Measurements from ENCODE around the gene IGFBP1.
"Not testable (repeated sequence)": the region's sequence is repeated elsewhere in the genome, so short reads cannot be mapped to it uniquely, and the experiment has no call there.

IGFBP1 gene

DNA sequence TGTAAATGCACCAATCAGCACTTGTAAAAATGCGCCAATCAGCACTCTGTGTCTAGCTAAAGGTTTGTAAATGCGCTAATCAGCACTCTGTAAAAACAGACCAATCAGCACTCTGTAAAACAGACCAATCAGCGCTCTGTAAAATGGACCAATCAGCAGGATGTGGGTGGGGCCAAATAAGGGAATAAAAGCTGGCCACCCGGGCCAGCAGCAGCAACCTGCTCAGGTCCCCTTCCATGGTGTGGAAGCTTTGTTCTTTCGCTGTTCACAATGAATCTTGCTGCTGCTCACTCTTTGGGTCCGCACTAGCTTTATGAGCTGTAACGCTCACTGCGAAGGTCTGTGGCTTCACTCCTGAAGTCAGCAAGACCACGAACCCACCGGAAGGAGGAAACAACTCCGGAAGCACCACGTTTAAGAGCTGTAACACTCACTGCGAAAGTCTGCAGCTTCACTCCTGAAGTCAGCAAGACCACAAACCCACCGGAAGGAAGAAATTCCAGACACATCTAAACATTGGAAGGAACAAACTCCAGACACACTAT lies 52.0 kb downstream of the IGFBP1 start:
- not testable (repeated sequence) for DNase-seq

DNA sequence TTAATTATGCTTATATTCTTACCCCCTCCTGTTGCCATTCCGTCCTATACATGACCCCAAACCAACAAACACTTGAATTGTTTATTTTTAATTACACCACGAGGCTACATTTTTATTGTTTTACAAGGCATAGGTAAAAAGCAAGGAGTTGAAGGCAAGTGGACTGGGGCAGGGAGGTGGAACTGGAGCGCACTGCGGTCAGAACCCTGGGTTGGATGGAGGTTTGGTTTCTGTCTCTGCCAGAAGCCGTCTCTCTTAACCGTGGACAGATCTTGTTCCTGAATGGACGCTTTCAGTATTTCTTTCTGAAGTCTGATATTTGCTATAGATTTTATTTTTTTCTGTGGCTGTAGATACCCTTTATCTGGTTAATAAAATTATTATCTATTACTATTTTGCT lies 52.7 kb downstream of the IGFBP1 start:
- DNase-seq: no peak

All from activated CD4-positive, alpha-beta T cell treated with anti-CD3 and anti-CD28 coated beads for 1 hour (primary cell).